Uterus (tissue), 4 donors: ENCODE data around the gene CPT1C. TPM values are rescaled to one million over a fixed set of nuclear protein-coding genes. Genes with fewer than 3 reads are reported as not detected.
A peak's percentile ranks its signal among the peaks of the same experiment; 100 is the strongest.

ENCODE experiments used
- DNase-seq, 2 donors: peaks; one replicate each; pipeline ENCODE4 v3.0.0-alpha.2; 2019 to 2020
- H3K27ac ChIP-seq, 2 donors: fragments of 200-600 bp; sonication (generic); 1 replicate in 1 of 2; 2 replicates in 1 of 2; pipeline ENCODE4 v1.5.1; 2016 to 2018
- H3K27me3 ChIP-seq, 2 donors: fragments of 200-600 bp; sonication (generic); one replicate each; pipeline ENCODE4 v1.5.1; 2018 to 2019; ENCODE audit warnings: control low read depth in 1 of 2
- H3K36me3 ChIP-seq, 2 donors: fragments of 200-600 bp; sonication (generic); one replicate each; pipeline ENCODE4 v1.5.1; 2019; ENCODE audit warnings: control low read depth in 1 of 2
- H3K4me1 ChIP-seq, 2 donors: fragments of 200-600 bp; sonication (generic); one replicate each; pipeline ENCODE4 v1.5.1; 2018 to 2019; ENCODE audit warnings: control low read depth in 1 of 2
- H3K4me3 ChIP-seq, 2 donors: fragments of 200-600 bp; sonication (generic); 1 replicate in 1 of 2; 2 replicates in 1 of 2; pipeline ENCODE4 v1.5.1; 2018 to 2019; ENCODE audit warnings: mild to moderate bottlenecking in 1 of 2
- H3K9me3 ChIP-seq, 2 donors: fragments of 200-600 bp; sonication (generic); one replicate each; pipeline ENCODE4 v1.5.1; 2019; ENCODE audit warnings: control low read depth in 1 of 2
- CTCF ChIP-seq, 4 experiments: fragments of 200-600 bp in 2 of 4; fragments of 450-650 bp in 2 of 4; sonication (generic) in 2 of 4; IDR thresholded peaks; one replicate each; pipeline ENCODE4 v1.5.1; 2016 to 2019; ENCODE audit warnings: antibody characterized with exemption in 4 of 4, mild to moderate bottlenecking in 2 of 4, moderate library complexity in 1 of 4
- POLR2A ChIP-seq, 2 donors: fragments of 450-650 bp; IDR thresholded peaks; one replicate each; pipeline ENCODE4 v1.6.1; 2016; ENCODE audit warnings: antibody characterized with exemption in 2 of 2, mild to moderate bottlenecking in 1 of 2, moderate library complexity in 1 of 2
- intact Hi-C: fragments of 100-400 bp; cut with DNase I; formaldehyde crosslinking; loops from one replicate; pipeline ENCODE4 v1.15.1; 2023; ENCODE audit warnings: low total_unique reads
- total RNA-seq, 4 donors: library from RNA; depleted of rRNA in 3 of 4; stranded (reverse); fragments of >200 nt in 3 of 4; gene quantifications; one replicate each; pipeline versions ENCODE4 v1.1.0 to v1.2.4, GENCODE V29; 2014 to 2023
- donor health status: DM: yes; HTN: yes; CAD: no.

The CPT1C gene
- total RNA-seq, 4 donors from 2014 or later: 1.5 to 26.6 (median 12.2) TPM

- H3K4me3 ChIP-seq: no peak overlapping the region
- no peaks in the 10 kb centered on the region for H3K27me3 ChIP-seq
- H3K36me3 ChIP-seq: no peaks in the 10 kb centered on the region
- H3K27ac ChIP-seq: no peak overlapping the region
- intact Hi-C loops: no loop called here
- DNase-seq: no peak
- peaks cover 0 to 4% of the 10 kb centered on the region in 2 donors for H3K4me1 ChIP-seq
- TF ChIP-seq POLR2A (IDR thresholded peaks at IDR 0.05) (no peak), CTCF (IDR thresholded peaks at IDR 0.05) (no peak)
- no peaks in the 10 kb centered on the region for H3K9me3 ChIP-seq
These were observed 8.6 kb upstream of the CPT1C start for GRCh38 chr19:49682274-49682673.

DNA sequence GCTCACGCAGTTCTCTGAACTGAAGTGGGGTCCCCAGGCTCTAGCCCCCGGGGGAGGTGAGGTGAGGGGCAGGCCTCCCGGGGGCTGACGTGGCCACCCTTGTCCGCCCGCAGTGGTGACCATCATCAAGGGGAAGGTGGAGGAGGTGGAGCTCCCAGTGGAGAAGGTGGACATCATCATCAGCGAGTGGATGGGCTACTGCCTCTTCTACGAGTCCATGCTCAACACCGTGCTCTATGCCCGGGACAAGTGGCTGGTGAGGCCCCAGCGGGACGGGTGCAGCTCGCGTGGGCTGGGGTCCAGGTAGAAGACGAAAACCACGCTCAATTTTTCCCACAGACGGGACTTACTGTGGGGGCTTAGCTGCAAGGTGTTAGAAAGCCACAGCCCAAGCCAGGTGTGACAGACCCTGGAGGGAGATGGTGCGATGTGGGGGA is 7.1 kb upstream of the CPT1C start:
- no peaks in the 10 kb centered on the region for H3K27me3 ChIP-seq
- no peak for TF ChIP-seq CTCF (IDR thresholded peaks at IDR 0.05)
- intact Hi-C loops: no loop called here
- no peaks in the 10 kb centered on the region for H3K9me3 ChIP-seq
- H3K27ac ChIP-seq: no peak overlapping the region
- H3K4me1 ChIP-seq: peaks cover 0 to 4% of the 10 kb centered on the region in 2 donors
- no peak overlapping the region for H3K4me3 ChIP-seq
- no peaks in the 10 kb centered on the region for H3K36me3 ChIP-seq
- no peak for DNase-seq

DNA sequence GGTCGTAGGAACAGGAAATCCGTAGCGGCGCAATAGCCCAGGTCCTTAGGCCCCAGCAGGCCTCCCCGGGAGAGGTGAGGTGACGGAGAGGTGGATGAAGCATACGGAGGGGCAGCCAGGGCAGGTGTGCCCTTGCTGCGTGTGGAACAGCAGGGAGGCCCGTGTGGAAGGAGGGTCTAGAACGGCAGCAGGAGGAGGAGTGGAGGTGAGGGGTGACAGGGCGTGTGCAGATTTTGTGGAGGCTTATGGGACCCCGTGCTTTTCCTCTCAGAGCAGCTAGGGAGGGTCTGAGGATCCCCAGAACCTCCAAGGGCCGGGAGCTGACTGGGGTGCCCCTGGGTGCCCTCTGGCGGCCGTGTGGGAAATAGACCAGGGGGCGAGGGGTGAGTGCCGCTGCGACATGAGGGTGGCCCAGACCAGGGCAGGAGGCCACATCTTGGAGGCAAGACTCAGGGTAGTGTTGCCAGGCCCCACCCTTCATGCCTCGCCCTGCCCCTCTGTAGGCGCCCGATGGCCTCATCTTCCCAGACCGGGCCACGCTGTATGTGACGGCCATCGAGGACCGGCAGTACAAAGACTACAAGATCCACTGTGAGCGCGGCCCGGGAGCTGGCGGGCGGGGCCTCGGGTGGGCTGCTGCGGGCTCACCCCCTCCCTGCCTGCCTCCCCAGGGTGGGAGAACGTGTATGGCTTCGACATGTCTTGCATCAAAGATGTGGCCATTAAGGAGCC is 6.5 kb upstream of the CPT1C start:
- H3K4me3 ChIP-seq: no peak overlapping the region
- H3K9me3 ChIP-seq: no peaks in the 10 kb centered on the region
- intact Hi-C loops: no loop called here
- no peaks in the 10 kb centered on the region for H3K36me3 ChIP-seq
- H3K27ac ChIP-seq: no peak overlapping the region
- DNase-seq: no peak
- no peaks in the 10 kb centered on the region for H3K27me3 ChIP-seq
- H3K4me1 ChIP-seq: peaks cover 0 to 4% of the 10 kb centered on the region in 2 donors
- no peak for TF ChIP-seq CTCF (IDR thresholded peaks at IDR 0.05)
- no peak for TF ChIP-seq POLR2A (IDR thresholded peaks at IDR 0.05)

DNA sequence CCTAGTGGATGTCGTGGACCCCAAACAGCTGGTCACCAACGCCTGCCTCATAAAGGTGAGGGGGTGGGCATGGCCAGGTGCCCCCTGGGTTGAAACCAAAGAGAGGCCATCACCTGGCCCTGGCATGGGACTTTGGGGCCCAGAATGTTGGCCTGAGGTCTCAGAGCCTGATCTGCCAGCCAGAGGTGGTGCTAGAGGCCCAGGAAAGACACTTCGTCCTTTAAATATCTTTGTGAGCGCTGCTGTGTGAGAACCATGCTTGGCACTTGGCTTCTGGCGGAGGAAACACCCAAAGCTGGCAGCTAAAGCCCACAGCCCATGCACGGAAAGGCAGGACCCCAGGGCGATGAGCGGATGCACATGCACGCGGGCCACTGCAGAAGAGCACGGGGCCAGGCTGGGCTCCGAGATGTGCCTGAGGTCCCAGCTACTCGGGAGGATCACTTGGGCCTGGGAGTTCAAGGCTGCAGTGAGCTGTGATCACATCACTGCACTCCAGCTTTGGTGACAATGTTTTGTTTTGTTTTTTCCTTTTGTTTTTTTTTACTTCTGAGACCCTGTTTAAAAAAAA is 5.8 kb upstream of the CPT1C start:
- H3K27me3 ChIP-seq: no peaks in the 10 kb centered on the region
- DNase-seq: no peak
- H3K9me3 ChIP-seq: no peaks in the 10 kb centered on the region
- no peak for TF ChIP-seq POLR2A (IDR thresholded peaks at IDR 0.05)
- TF ChIP-seq CTCF (IDR thresholded peaks at IDR 0.05): no peak
- intact Hi-C loops: no loop called here
- H3K27ac ChIP-seq: no peak overlapping the region
- H3K4me1 ChIP-seq: peaks cover 0 to 7% of the 10 kb centered on the region in 2 donors
- H3K4me3 ChIP-seq: no peak overlapping the region
- H3K36me3 ChIP-seq: no peaks in the 10 kb centered on the region

GRCh38 chr19:49685845-49686332 is 5.0 kb upstream of the CPT1C start:
- peaks cover 0 to 7% of the 10 kb centered on the region in 2 donors for H3K4me1 ChIP-seq
- H3K27me3 ChIP-seq: no peaks in the 10 kb centered on the region
- no peaks in the 10 kb centered on the region for H3K36me3 ChIP-seq
- DNase-seq: no peak
- peak overlapping the region in 1 of 2 donors; percentile 8 for H3K27ac ChIP-seq
- no peaks in the 10 kb centered on the region for H3K9me3 ChIP-seq
- intact Hi-C loops: no loop called here
- no peak overlapping the region for H3K4me3 ChIP-seq
- no peak for TF ChIP-seq CTCF (IDR thresholded peaks at IDR 0.05)
- no peak for TF ChIP-seq POLR2A (IDR thresholded peaks at IDR 0.05)
